ENCODE data around the gene EMILIN2.

The EMILIN2 gene

GRCh38 chr18:2918761-2919550 lies 72.2 kb downstream of the EMILIN2 start:
- DNase-seq, result no peak

- DNase-seq, result no peak
Observed at GRCh38 chr18:2919600-2919999, 72.8 kb downstream of the EMILIN2 start.

- no peak for DNase-seq
Observed at GRCh38 chr18:2920027-2920426, 73.2 kb downstream of the EMILIN2 start.

GRCh38 chr18:2920546-2921343 lies 73.9 kb downstream of the EMILIN2 start:
- DNase-seq, result no peak

GRCh38 chr18:2921778-2922177 lies 75.0 kb downstream of the EMILIN2 start:
- no peak for DNase-seq

- no peak for DNase-seq
Observed at GRCh38 chr18:2923464-2923863, 76.7 kb downstream of the EMILIN2 start.

- DNase-seq, result no peak
Observed at GRCh38 chr18:2924920-2925319, 78.1 kb downstream of the EMILIN2 start.

- no peak for DNase-seq
Observed at GRCh38 chr18:2926528-2926927, 79.7 kb downstream of the EMILIN2 start.

GRCh38 chr18:2927745-2928144 lies 80.9 kb downstream of the EMILIN2 start:
- DNase-seq, result no peak

GRCh38 chr18:2932247-2933181 lies 85.7 kb downstream of the EMILIN2 start:
- DNase-seq, result no peak

GRCh38 chr18:2933995-2934394 lies 87.2 kb downstream of the EMILIN2 start:
- no peak for DNase-seq

- no peak for DNase-seq
Observed at GRCh38 chr18:2935438-2936192, 88.8 kb downstream of the EMILIN2 start.

GRCh38 chr18:2939317-2939716 lies 92.5 kb downstream of the EMILIN2 start:
- DNase-seq, result no peak

GRCh38 chr18:2948038-2948437 lies 101.2 kb downstream of the EMILIN2 start:
- no peak for DNase-seq

- DNase-seq, result no peak
Observed at GRCh38 chr18:2952605-2953004, 105.8 kb downstream of the EMILIN2 start.

- no peak for DNase-seq
Observed at GRCh38 chr18:2953935-2954653, 107.3 kb downstream of the EMILIN2 start.

- DNase-seq, result no peak
Observed at GRCh38 chr18:2954869-2955645, 108.3 kb downstream of the EMILIN2 start.

GRCh38 chr18:2956056-2956455 lies 109.2 kb downstream of the EMILIN2 start:
- no peak for DNase-seq

GRCh38 chr18:2958819-2959298 lies 112.1 kb downstream of the EMILIN2 start:
- DNase-seq, result no peak

GRCh38 chr18:2959341-2959740 lies 112.5 kb downstream of the EMILIN2 start:
- no peak for DNase-seq

Measured in NCI-H524 treated with DMSO at 0.1 percent for 48 hours (cell line).